ENCODE data around the gene UBE2V1.

- TF ChIP-seq, protein P1, sequence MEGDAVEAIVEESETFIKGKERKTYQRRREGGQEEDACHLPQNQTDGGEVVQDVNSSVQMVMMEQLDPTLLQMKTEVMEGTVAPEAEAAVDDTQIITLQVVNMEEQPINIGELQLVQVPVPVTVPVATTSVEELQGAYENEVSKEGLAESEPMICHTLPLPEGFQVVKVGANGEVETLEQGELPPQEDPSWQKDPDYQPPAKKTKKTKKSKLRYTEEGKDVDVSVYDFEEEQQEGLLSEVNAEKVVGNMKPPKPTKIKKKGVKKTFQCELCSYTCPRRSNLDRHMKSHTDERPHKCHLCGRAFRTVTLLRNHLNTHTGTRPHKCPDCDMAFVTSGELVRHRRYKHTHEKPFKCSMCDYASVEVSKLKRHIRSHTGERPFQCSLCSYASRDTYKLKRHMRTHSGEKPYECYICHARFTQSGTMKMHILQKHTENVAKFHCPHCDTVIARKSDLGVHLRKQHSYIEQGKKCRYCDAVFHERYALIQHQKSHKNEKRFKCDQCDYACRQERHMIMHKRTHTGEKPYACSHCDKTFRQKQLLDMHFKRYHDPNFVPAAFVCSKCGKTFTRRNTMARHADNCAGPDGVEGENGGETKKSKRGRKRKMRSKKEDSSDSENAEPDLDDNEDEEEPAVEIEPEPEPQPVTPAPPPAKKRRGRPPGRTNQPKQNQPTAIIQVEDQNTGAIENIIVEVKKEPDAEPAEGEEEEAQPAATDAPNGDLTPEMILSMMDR (conservative IDR thresholded peaks at IDR 0.05; ENCODE audit: low read length) = no peak
- no peak for TF ChIP-seq EZH2phosphoT487 (IDR thresholded peaks at IDR 0.05; ENCODE audit: borderline replicate concordance, low read depth, low read length)
Observed at GRCh38 chr20:50115591-50116367, 2.8 kb upstream of the UBE2V1 start.
